Measurements from ENCODE around the gene PRRG2. TPM values are rescaled to one million over a fixed set of nuclear protein-coding genes. Genes with fewer than 3 reads are reported as not detected.

The PRRG2 gene
- total and polyA plus RNA-seq, 10 of the 15 experiments (the other 5 are each of a cell fraction or from before 2014, with no cell fraction given), result 0.09 to 2.1 (median 0.86) TPM

GRCh38 chr19:49559443-49559842 is 21.7 kb upstream of the PRRG2 start:
- 92% methylated on average over 3 of the region's 3 CpGs for WGBS (ENCODE audit: insufficient coverage, insufficient replicate concordance, low lambda C conversion rate, missing lambda C conversion rate)
- Histone ChIP-seq H4K20me1 (ENCODE audit: control insufficient read depth, insufficient read depth) (no peaks in the 10 kb centered on the region), H3K4me1 (ENCODE audit: control insufficient read depth, insufficient read depth, low read length) (no peaks in the 10 kb centered on the region), H3K79me2 (ENCODE audit: control insufficient read depth, insufficient read depth, low read length) (no peaks in the 10 kb centered on the region; the same call in 1 of the 2 replicates), H3K27ac (ENCODE audit: control insufficient read depth, insufficient read depth) (no peak overlapping the region), H3K9me3 (replicated peaks; ENCODE audit: control insufficient read depth, insufficient read depth, low read length) (no peaks in the 10 kb centered on the region), H2AFZ (ENCODE audit: control insufficient read depth, low read depth, low read length) (no peak overlapping the region), H3K36me3 (ENCODE audit: control insufficient read depth in 2 of 2, insufficient read depth in 2 of 2, low read length in 1 of 2) (peaks cover 12 to 26% of the 10 kb centered on the region in 2 experiments), H3K27me3 (replicated peaks in 1 of 2; ENCODE audit: control insufficient read depth in 2 of 2, insufficient read depth in 2 of 2, low read length in 1 of 2) (no peaks in the 10 kb centered on the region), H3K4me3 (no peak overlapping the region), H3K9ac (ENCODE audit: control insufficient read depth, insufficient read depth, low read length) (no peak overlapping the region), H3K4me2 (ENCODE audit: control insufficient read depth, insufficient read depth) (no peak overlapping the region)
- ChIA-PET POLR2A (interaction anchor here (0.7 to 0.9 kb wide), 2 partner anchors 21 to 62 kb away, joined by 3 to 7 read pairs; partner anchors contain the start of gene NOSIP), SMC1A (ENCODE audit: uncharacterized antibody, unreplicated experiment) (interaction anchor here (0.9 kb wide), 1 partner anchor 13 kb away, joined by 3 read pairs; no protein-coding TSS in a partner anchor), RAD21 (ENCODE audit: unreplicated experiment) (interaction anchor here (0.6 to 1.5 kb wide), 2 partner anchors 11 to 188 kb away, joined by 4 to 6 read pairs; no protein-coding TSS in a partner anchor), CTCF (interaction anchor here (1.0 to 3.0 kb wide), 4 partner anchors 11 to 257 kb away, joined by 3 to 24 read pairs (median 6); no protein-coding TSS in a partner anchor)
- in situ Hi-C loops (cut with MboI) (no loop called here), intact Hi-C loops (cut with micrococcal nuclease; ENCODE audit: unreplicated experiment) (no loop called here)
- no peak for ATAC-seq
- BruUV-seq (replicated peaks), result no TSS peak
- no peak for TF ChIP-seq REST (IDR thresholded peaks at IDR 0.05; ENCODE audit: low read depth, low read length)
- no peak for TF ChIP-seq MYC (IDR thresholded peaks at IDR 0.05; ENCODE audit: insufficient read depth, insufficient read length, insufficient replicate concordance, low read length, severe bottlenecking)
- TF ChIP-seq NFXL1 (IDR thresholded peaks at IDR 0.05; ENCODE audit: borderline replicate concordance), result no peak
- TF ChIP-seq MAX (IDR thresholded peaks at IDR 0.05; ENCODE audit: low read depth, low read length), result no peak
- no peak for DNase-seq (ENCODE audit: low read depth, low spot score)
- no peak for FAIRE-seq
